Nephron (organoid): Measurements from ENCODE around the gene LMNB1.
A peak's percentile ranks its signal among the peaks of the same experiment; 100 is the strongest.

Experiments used
- H3K27ac Mint-ChIP-seq, 3 experiments: 2 replicates each; pipeline ENCODE4 v1.8.0; 2020; ENCODE audit warnings: mixed read lengths in 3 of 3, mild to moderate bottlenecking in 2 of 3, moderate library complexity in 1 of 3
- H3K27me3 Mint-ChIP-seq: 2 replicates; pipeline ENCODE4 v1.8.0; 2021; ENCODE audit warnings: low read depth, mild to moderate bottlenecking, moderate library complexity, mixed read lengths
- H3K36me3 Mint-ChIP-seq: 2 replicates; pipeline ENCODE4 v1.8.0; 2020; ENCODE audit warnings: low read depth, mixed read lengths
- H3K4me1 Mint-ChIP-seq: 2 replicates; pipeline ENCODE4 v1.8.0; 2020; ENCODE audit warnings: mixed read lengths
- H3K4me3 Mint-ChIP-seq, 3 experiments: 2 replicates each; pipeline ENCODE4 v1.8.0; 2020; ENCODE audit warnings: mild to moderate bottlenecking in 3 of 3, mixed read lengths in 3 of 3, moderate library complexity in 2 of 3
- H3K9me3 Mint-ChIP-seq: 2 replicates; pipeline ENCODE4 v1.8.0; 2020; ENCODE audit warnings: mixed read lengths
- CTCF ChIP-seq, 3 experiments: fragments of 200-600 bp; sonication (generic); IDR thresholded peaks; one replicate each; pipeline ENCODE4 v1.5.0; 2021; ENCODE audit warnings: antibody characterized with exemption in 3 of 3; ENCODE audit not compliant: unreplicated experiment in 3 of 3

The LMNB1 gene

GRCh38 chr5:126814721-126815404 is 37.9 kb downstream of the LMNB1 start:
- Mint-ChIP-seq H3K4me3 (no peak overlapping the region), H3K9me3 (no peaks in the 10 kb centered on the region), H3K27me3 (no peaks in the 10 kb centered on the region), H3K27ac (no peak overlapping the region), H3K36me3 (peaks cover 68% of the 10 kb centered on the region), H3K4me1 (peaks cover 4% of the 10 kb centered on the region)
- TF ChIP-seq CTCF (IDR thresholded peaks at IDR 0.05; ENCODE audit: unreplicated experiment in 3 of 3), result no peak

GRCh38 chr5:126816649-126817048 is 39.7 kb downstream of the LMNB1 start:
- Mint-ChIP-seq H3K4me1 (peaks cover 4% of the 10 kb centered on the region), H3K27ac (no peak overlapping the region), H3K36me3 (peaks cover 64% of the 10 kb centered on the region)

DNA sequence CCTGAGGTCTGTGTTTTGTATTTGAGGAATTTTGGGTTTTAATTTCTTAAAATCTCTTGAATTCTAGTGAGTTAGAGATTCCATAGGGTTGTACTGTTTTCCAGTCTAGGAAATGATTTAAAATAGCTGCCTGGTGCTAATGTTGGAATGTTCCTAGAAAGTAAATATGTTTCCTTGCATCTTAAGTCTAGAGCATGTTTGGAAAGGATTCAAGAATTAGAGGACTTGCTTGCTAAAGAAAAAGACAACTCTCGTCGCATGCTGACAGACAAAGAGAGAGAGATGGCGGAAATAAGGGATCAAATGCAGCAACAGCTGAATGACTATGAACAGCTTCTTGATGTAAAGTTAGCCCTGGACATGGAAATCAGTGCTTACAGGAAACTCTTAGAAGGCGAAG is 41.8 kb downstream of the LMNB1 start:
- Mint-ChIP-seq H3K36me3 (peaks cover 52% of the 10 kb centered on the region), H3K4me1 (peaks cover 4% of the 10 kb centered on the region), H3K27me3 (no peaks in the 10 kb centered on the region), H3K9me3 (no peaks in the 10 kb centered on the region), H3K4me3 (no peak overlapping the region), H3K27ac (peak overlapping the region; percentile 37 to 57 (median 50))
- TF ChIP-seq CTCF (IDR thresholded peaks at IDR 0.05; ENCODE audit: unreplicated experiment in 3 of 3), result no peak

More at GRCh38 chr5:126816649-126817048, 39.7 kb downstream of the LMNB1 start:
- Mint-ChIP-seq H3K9me3 (no peaks in the 10 kb centered on the region), H3K4me3 (no peak overlapping the region), H3K27me3 (no peaks in the 10 kb centered on the region)
- no peak for TF ChIP-seq CTCF (IDR thresholded peaks at IDR 0.05; ENCODE audit: unreplicated experiment in 3 of 3)

DNA sequence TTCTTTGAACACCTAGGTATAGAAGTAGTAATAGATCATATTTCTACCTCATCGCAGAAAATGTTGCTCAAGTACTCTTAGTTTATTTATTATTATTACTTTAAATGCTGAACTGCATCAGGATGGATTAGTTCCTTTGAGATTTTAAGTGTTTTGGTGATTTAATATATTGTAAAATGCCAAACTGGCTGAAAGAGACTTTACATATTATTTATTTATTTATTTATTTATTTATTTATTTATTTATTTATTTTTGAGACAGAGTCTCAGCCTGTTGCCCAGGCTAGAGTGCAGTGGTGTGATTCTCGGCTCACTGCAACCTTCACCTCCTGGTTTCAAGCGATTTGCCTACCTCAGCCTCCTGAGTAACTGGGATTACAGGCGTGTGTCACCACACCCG is 42.3 kb downstream of the LMNB1 start:
- no peak overlapping the region for H3K27ac Mint-ChIP-seq
- peaks cover 46% of the 10 kb centered on the region for H3K36me3 Mint-ChIP-seq
- H3K4me3 Mint-ChIP-seq, result no peak overlapping the region
- no peaks in the 10 kb centered on the region for H3K9me3 Mint-ChIP-seq
- no peaks in the 10 kb centered on the region for H3K27me3 Mint-ChIP-seq
- peaks cover 4% of the 10 kb centered on the region for H3K4me1 Mint-ChIP-seq
- no peak for TF ChIP-seq CTCF (IDR thresholded peaks at IDR 0.05; ENCODE audit: unreplicated experiment in 3 of 3)

GRCh38 chr5:126826619-126827215 is 49.8 kb downstream of the LMNB1 start:
- Mint-ChIP-seq H3K4me3 (no peak overlapping the region), H3K4me1 (peaks cover 4% of the 10 kb centered on the region)
- TF ChIP-seq CTCF (IDR thresholded peaks at IDR 0.05; ENCODE audit: unreplicated experiment in 3 of 3), result no peak

DNA sequence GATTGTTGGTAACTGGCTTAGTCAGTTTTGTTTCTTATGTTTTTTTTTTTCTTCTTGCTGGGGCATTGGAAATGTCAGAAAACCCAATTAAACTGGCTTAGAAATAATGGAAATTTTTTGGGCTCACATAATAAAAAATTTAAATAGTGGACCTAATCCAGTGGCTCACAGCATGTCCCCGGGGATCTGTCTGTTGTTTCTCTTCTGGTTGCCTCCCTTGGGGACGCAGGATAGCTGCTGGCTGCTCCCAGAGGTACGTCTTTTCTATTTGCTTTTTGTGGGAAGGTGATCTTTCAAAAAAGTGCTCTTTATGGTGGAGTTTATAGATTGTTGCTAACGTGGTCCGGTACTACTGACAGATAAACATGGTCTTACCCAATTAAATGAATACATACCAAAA is 52.2 kb downstream of the LMNB1 start:
- TF ChIP-seq CTCF (IDR thresholded peaks at IDR 0.05; ENCODE audit: unreplicated experiment in 3 of 3), result no peak
- H3K36me3 Mint-ChIP-seq, result peaks cover 63% of the 10 kb centered on the region
- no peak overlapping the region for H3K4me3 Mint-ChIP-seq
- peaks cover 4% of the 10 kb centered on the region for H3K4me1 Mint-ChIP-seq
- no peak overlapping the region for H3K27ac Mint-ChIP-seq
- no peaks in the 10 kb centered on the region for H3K27me3 Mint-ChIP-seq
- no peaks in the 10 kb centered on the region for H3K9me3 Mint-ChIP-seq

More at GRCh38 chr5:126826619-126827215, 49.8 kb downstream of the LMNB1 start:
- Mint-ChIP-seq H3K9me3 (no peaks in the 10 kb centered on the region), H3K36me3 (peaks cover 58% of the 10 kb centered on the region), H3K27ac (peak overlapping the region in 1 of 3 experiments; percentile 18), H3K27me3 (no peaks in the 10 kb centered on the region)
